Measurements from ENCODE around the gene CCNG2. TPM values are rescaled to one million over a fixed set of nuclear protein-coding genes. Genes with fewer than 3 reads are reported as not detected.
A peak's percentile ranks its signal among the peaks of the same experiment; 100 is the strongest.

CCNG2 gene
- total and polyA plus RNA-seq, 9 of the 15 experiments (the other 6 are each of a cell fraction or from before 2014, with no cell fraction given), result 0.49 to 6.6 (median 2.9) TPM

DNA sequence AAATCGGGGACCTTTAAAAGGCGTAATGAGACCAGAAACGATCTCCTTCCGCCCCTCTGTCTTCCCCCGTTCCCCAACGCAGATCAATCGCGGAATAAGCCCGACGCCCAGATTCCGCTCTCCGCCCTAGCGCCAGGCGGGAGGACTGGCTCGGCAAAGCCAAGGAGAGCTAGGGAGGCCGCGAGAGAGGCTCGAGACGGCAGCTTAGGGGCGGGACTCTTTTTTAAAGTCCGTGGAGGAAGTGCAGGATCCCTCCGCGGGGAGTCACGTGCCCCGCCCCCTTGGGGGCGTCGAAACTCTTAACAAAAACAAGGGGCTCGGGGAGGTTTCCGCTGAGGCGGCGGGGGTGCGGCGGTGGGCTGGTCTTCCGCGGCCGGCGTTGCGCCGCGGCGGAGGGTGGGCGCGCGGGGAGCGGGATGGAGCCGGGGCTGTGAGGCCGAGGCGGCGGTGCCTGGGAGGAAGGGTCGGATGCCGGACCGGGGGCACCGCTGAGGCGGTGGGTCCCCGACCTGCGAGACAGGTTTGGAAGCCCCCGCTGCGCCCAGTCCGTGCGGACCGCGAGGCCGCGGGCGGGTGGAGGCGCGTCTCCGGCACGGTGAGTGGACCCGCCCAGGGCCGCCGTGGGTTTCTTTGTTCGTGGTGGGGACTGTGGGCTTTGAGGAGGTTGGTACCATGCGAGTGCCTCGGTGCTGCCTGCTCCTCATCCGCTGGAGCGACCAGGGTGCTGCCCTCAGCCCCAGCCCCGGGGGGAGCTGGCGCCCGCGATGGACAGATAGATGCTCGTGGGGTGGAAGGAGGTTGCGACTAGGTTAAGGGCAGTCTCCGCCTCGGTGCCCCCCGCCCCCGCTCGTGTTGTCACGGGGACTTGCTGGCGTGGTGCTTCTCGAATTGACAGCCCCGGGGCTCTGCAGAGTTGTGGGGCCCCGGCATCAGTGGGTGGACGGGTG lies at the start of gene CCNG2 (continued):
- peak; percentile 96 for TF ChIP-seq CC2D1A (IDR thresholded peaks at IDR 0.05)
- TF ChIP-seq MTA3 (IDR thresholded peaks at IDR 0.05; ENCODE audit: borderline replicate concordance), result peak; percentile 88
- peak; percentile 93 for TF ChIP-seq L3MBTL2 (IDR thresholded peaks at IDR 0.05)
- peak; percentile 97 for TF ChIP-seq XRCC5 (IDR thresholded peaks at IDR 0.05; ENCODE audit: low read depth, low read length)
- TF ChIP-seq DIDO1 (tag; IDR thresholded peaks at IDR 0.05; ENCODE audit: low read depth), result peak; percentile 86
- TF ChIP-seq NCOR1 (IDR thresholded peaks at IDR 0.05), result peak; percentile 66
- TF ChIP-seq, protein P1, sequence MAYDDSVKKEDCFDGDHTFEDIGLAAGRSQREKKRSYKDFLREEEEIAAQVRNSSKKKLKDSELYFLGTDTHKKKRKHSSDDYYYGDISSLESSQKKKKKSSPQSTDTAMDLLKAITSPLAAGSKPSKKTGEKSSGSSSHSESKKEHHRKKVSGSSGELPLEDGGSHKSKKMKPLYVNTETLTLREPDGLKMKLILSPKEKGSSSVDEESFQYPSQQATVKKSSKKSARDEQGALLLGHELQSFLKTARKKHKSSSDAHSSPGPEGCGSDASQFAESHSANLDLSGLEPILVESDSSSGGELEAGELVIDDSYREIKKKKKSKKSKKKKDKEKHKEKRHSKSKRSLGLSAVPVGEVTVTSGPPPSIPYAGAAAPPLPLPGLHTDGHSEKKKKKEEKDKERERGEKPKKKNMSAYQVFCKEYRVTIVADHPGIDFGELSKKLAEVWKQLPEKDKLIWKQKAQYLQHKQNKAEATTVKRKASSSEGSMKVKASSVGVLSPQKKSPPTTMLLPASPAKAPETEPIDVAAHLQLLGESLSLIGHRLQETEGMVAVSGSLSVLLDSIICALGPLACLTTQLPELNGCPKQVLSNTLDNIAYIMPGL (CRISPR knock-in tag; IDR thresholded peaks at IDR 0.05), result 0 out of 2 replicates have a peak, but pooled peaks have one; percentile 11
- TF ChIP-seq NONO (IDR thresholded peaks at IDR 0.05; ENCODE audit: low read depth in 2 of 2, low read length in 1 of 2), result peak; percentile 5 to 72; a peak in 2 of 4 replicates
- TF ChIP-seq E2F3 (CRISPR knock-in tag; IDR thresholded peaks at IDR 0.05), result peak; percentile 82; the same call in 1 of the 2 replicates
- TF ChIP-seq, protein P2, sequence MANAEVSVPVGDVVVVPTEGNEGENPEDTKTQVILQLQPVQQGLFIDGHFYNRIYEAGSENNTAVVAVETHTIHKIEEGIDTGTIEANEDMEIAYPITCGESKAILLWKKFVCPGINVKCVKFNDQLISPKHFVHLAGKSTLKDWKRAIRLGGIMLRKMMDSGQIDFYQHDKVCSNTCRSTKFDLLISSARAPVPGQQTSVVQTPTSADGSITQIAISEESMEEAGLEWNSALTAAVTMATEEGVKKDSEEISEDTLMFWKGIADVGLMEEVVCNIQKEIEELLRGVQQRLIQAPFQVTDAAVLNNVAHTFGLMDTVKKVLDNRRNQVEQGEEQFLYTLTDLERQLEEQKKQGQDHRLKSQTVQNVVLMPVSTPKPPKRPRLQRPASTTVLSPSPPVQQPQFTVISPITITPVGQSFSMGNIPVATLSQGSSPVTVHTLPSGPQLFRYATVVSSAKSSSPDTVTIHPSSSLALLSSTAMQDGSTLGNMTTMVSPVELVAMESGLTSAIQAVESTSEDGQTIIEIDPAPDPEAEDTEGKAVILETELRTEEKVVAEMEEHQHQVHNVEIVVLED (CRISPR knock-in tag; IDR thresholded peaks at IDR 0.05), result peak; percentile 56
- no peak; the same call in 1 of the 2 replicates for TF ChIP-seq PML (IDR thresholded peaks at IDR 0.05; ENCODE audit: low read length)
- TF ChIP-seq KDM5B (IDR thresholded peaks at IDR 0.05; ENCODE audit: insufficient replicate concordance, low read depth, low read length), result peak; percentile 60
- TF ChIP-seq CHCHD3 (CRISPR knock-in tag; IDR thresholded peaks at IDR 0.05), result no peak
- peak; percentile 46; the same call in 1 of the 2 replicates for TF ChIP-seq MBD2 (IDR thresholded peaks at IDR 0.05; ENCODE audit: borderline replicate concordance, low read depth)
- peak; percentile 98 for TF ChIP-seq SAP30 (IDR thresholded peaks at IDR 0.05; ENCODE audit: borderline replicate concordance, insufficient read depth, low read depth, low read length, poor library complexity, severe bottlenecking)
- TF ChIP-seq SMARCE1 (IDR thresholded peaks at IDR 0.05), result 0 out of 2 replicates have a peak, but pooled peaks have one; percentile 27
- no peak for TF ChIP-seq ZBTB8A (IDR thresholded peaks at IDR 0.05; ENCODE audit: partially characterized antibody)
- TF ChIP-seq, protein P3, sequence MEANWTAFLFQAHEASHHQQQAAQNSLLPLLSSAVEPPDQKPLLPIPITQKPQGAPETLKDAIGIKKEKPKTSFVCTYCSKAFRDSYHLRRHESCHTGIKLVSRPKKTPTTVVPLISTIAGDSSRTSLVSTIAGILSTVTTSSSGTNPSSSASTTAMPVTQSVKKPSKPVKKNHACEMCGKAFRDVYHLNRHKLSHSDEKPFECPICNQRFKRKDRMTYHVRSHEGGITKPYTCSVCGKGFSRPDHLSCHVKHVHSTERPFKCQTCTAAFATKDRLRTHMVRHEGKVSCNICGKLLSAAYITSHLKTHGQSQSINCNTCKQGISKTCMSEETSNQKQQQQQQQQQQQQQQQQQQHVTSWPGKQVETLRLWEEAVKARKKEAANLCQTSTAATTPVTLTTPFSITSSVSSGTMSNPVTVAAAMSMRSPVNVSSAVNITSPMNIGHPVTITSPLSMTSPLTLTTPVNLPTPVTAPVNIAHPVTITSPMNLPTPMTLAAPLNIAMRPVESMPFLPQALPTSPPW (CRISPR knock-in tag; IDR thresholded peaks at IDR 0.05), result peak; percentile 86
- TF ChIP-seq CREB1 (IDR thresholded peaks at IDR 0.05), result no peak; the same call in 1 of the 2 replicates
- TF ChIP-seq CREB1 (CRISPR knock-in tag; IDR thresholded peaks at IDR 0.05), result peak; percentile 61
- peak; percentile 59 for TF ChIP-seq MYC (IDR thresholded peaks at IDR 0.05; ENCODE audit: low read depth, low read length)
- peak; percentile 82; the same call in 1 of the 2 replicates for TF ChIP-seq MYC (CRISPR knock-in tag; IDR thresholded peaks at IDR 0.05; ENCODE audit: borderline replicate concordance, low read depth)
